ENCODE results near the gene STARD13.
A peak's percentile ranks its signal among the peaks of the same experiment; 100 is the strongest.

STARD13 gene

GRCh38 chr13:33276570-33276969 is 9.0 kb downstream of the STARD13 start:
- DNase-seq (ENCODE audit: low spot score), result no peak

GRCh38 chr13:33275916-33276315 is 9.6 kb downstream of the STARD13 start:
- no peak for DNase-seq (ENCODE audit: low spot score)

- no peak for DNase-seq (ENCODE audit: low spot score)
Measured at GRCh38 chr13:33274264-33274663, 11.3 kb downstream of the STARD13 start.

GRCh38 chr13:33272531-33273124 is 12.9 kb downstream of the STARD13 start:
- DNase-seq (ENCODE audit: low spot score), result no peak

GRCh38 chr13:33271759-33272158 is 13.8 kb downstream of the STARD13 start:
- DNase-seq (ENCODE audit: low spot score), result no peak

- no peak for DNase-seq (ENCODE audit: low spot score)
Measured at GRCh38 chr13:33270895-33271538, 14.5 kb downstream of the STARD13 start.

GRCh38 chr13:33265607-33266006 is 19.9 kb downstream of the STARD13 start:
- DNase-seq (ENCODE audit: low spot score), result no peak

GRCh38 chr13:33265133-33265532 is 20.4 kb downstream of the STARD13 start:
- no peak for DNase-seq (ENCODE audit: low spot score)

- DNase-seq (ENCODE audit: low spot score), result no peak
Measured at GRCh38 chr13:33264620-33264978, 21.0 kb downstream of the STARD13 start.

- DNase-seq (ENCODE audit: low spot score), result no peak
Measured at GRCh38 chr13:33263976-33264619, 21.5 kb downstream of the STARD13 start.

GRCh38 chr13:33263484-33263883 is 22.1 kb downstream of the STARD13 start:
- DNase-seq (ENCODE audit: low spot score), result no peak

GRCh38 chr13:33262997-33263396 is 22.6 kb downstream of the STARD13 start:
- no peak for DNase-seq (ENCODE audit: low spot score)

GRCh38 chr13:33262594-33262993 is 23.0 kb downstream of the STARD13 start:
- DNase-seq (ENCODE audit: low spot score), result no peak

GRCh38 chr13:33262062-33262487 is 23.5 kb downstream of the STARD13 start:
- DNase-seq (ENCODE audit: low spot score), result peak; percentile 56

- no peak for DNase-seq (ENCODE audit: low spot score)
Measured at GRCh38 chr13:33261387-33262061, 24.0 kb downstream of the STARD13 start.

GRCh38 chr13:33260168-33261098 is 25.1 kb downstream of the STARD13 start:
- DNase-seq (ENCODE audit: low spot score), result no peak

GRCh38 chr13:33259296-33259695 is 26.3 kb downstream of the STARD13 start:
- DNase-seq (ENCODE audit: low spot score), result no peak

GRCh38 chr13:33258808-33259193 is 26.8 kb downstream of the STARD13 start:
- DNase-seq (ENCODE audit: low spot score), result no peak

- DNase-seq (ENCODE audit: low spot score), result no peak
Measured at GRCh38 chr13:33257841-33258807, 27.4 kb downstream of the STARD13 start.

- DNase-seq (ENCODE audit: low spot score), result no peak
Measured at GRCh38 chr13:33256148-33256840, 29.3 kb downstream of the STARD13 start.

Data from LoVo (cell line).